Measurements from ENCODE around the gene DCLK3. TPM values are rescaled to one million over a fixed set of nuclear protein-coding genes. Genes with fewer than 3 reads are reported as not detected.

DCLK3 gene
- polyA plus RNA-seq, 1 donor (not counting 4 experiments of a cell fraction or from before 2014, with no cell fraction given): not detected

DNA sequence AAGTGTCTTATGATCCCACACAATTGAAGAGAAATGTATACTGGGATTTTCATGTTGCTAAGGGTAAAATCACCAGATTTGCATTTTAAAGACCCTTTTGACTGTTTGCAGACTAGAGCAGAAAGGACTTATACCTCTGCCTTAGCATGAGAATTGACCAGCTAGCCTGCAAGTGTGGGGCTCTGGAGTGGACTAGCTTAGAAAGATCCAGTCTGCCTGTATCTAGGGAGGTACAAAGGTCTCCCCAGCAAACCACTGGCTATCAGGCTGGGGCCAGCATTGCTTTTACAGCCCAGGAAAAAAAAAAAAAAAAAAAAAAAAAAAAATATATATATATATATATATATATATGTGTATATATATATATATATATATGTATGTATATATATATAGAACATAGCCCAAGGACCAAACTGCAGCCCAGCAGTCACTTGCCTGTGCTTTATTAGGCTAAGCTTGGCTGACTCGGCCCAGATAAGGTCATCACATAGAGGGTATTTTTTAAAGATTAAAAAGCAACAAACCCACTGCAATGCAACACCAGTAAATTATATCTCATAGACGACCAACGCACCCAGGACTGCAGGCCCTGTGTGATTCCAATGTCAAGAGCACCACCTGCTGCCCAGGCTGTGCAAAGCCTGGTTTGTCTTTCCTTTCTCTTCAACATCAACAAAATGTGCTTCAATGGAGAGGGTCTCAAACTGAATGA, 63.7 kb downstream of the DCLK3 start:
- no peaks in the 10 kb centered on the region for H3K9me1 ChIP-seq (ENCODE audit: control insufficient read depth, extremely low read depth, insufficient read depth, low read length)
- no peaks in the 10 kb centered on the region for H4K20me1 ChIP-seq (ENCODE audit: control insufficient read depth, extremely low read depth, insufficient read depth, low read length)
- no peaks in the 10 kb centered on the region for H3K9me3 ChIP-seq (ENCODE audit: control insufficient read depth, low read depth, low read length)
- no peak overlapping the region for H3K27ac ChIP-seq (ENCODE audit: control insufficient read depth, insufficient read depth, low read length)
- H3K9ac ChIP-seq (ENCODE audit: control insufficient read depth, extremely low read depth, insufficient read depth, low read length): no peak overlapping the region
- H3K79me2 ChIP-seq (ENCODE audit: control insufficient read depth, insufficient read depth, low read length): no peaks in the 10 kb centered on the region
- no peak overlapping the region for H2AFZ ChIP-seq (ENCODE audit: control insufficient read depth, low read length)
- dilution Hi-C loops (cut with MboI; ENCODE audit: extremely low pct_ligation_motif_present, low sequenced_read_pairs): no loop called here
- FAIRE-seq (peak; percentile 29), DNase-seq (ENCODE audit: low read depth, low spot score) (no peak)
- TF ChIP-seq, protein P1, sequence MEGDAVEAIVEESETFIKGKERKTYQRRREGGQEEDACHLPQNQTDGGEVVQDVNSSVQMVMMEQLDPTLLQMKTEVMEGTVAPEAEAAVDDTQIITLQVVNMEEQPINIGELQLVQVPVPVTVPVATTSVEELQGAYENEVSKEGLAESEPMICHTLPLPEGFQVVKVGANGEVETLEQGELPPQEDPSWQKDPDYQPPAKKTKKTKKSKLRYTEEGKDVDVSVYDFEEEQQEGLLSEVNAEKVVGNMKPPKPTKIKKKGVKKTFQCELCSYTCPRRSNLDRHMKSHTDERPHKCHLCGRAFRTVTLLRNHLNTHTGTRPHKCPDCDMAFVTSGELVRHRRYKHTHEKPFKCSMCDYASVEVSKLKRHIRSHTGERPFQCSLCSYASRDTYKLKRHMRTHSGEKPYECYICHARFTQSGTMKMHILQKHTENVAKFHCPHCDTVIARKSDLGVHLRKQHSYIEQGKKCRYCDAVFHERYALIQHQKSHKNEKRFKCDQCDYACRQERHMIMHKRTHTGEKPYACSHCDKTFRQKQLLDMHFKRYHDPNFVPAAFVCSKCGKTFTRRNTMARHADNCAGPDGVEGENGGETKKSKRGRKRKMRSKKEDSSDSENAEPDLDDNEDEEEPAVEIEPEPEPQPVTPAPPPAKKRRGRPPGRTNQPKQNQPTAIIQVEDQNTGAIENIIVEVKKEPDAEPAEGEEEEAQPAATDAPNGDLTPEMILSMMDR (optimal IDR thresholded peaks at IDR 0.05 in 1 of 3, IDR thresholded peaks at IDR 0.05 in 1 of 3, conservative IDR thresholded peaks at IDR 0.05 in 1 of 3; ENCODE audit: extremely low read depth in 1 of 3, insufficient read depth in 2 of 3, low read length in 3 of 3): peak; percentile 87 to 97 (median 93)
- TF ChIP-seq EZH2 (IDR thresholded peaks at IDR 0.05; ENCODE audit: low read length): no peak
- no peaks in the 10 kb centered on the region for H3K27me3 ChIP-seq (ENCODE audit: control insufficient read depth, extremely low read depth, insufficient read depth, low read length)
- peaks cover 15% of the 10 kb centered on the region for H3K4me1 ChIP-seq (ENCODE audit: control insufficient read depth, extremely low read depth, insufficient read depth, low read length)
- no peak overlapping the region for H3K4me3 ChIP-seq (ENCODE audit: control insufficient read depth in 2 of 3, extremely low read depth in 1 of 3, insufficient read depth in 2 of 3, low read depth in 1 of 3, low read length in 3 of 3)
- no peaks in the 10 kb centered on the region for H3K36me3 ChIP-seq (ENCODE audit: control insufficient read depth in 2 of 2, extremely low read depth in 1 of 2, insufficient read depth in 2 of 2, low read length in 2 of 2)
- no peak overlapping the region for H3K4me2 ChIP-seq (ENCODE audit: control insufficient read depth, extremely low read depth, insufficient read depth, low read depth, low read length)

DNA sequence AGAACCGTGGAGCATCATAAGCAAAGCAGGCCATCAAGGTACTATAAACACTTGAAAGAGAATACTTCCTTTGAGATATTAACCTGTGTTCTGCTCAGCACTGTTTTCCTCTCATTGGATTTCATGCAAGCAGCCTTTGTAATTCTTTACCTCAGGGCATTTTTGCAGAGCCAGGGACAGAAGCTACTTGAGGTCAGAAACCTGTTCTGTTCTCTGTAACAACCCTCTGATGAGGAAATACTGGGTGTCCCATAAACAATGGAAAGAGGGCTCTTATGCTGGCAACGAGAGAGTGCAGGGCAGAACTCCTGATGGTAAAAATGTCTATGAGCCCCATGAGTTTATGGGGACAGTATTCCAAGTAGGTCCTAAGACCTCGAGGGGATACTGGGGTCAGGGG, 66.0 kb downstream of the DCLK3 start:
- TF ChIP-seq, protein P1 (optimal IDR thresholded peaks at IDR 0.05 in 1 of 3, IDR thresholded peaks at IDR 0.05 in 1 of 3, conservative IDR thresholded peaks at IDR 0.05 in 1 of 3; ENCODE audit: extremely low read depth in 1 of 3, insufficient read depth in 2 of 3, low read length in 3 of 3): no peak
- no peak for TF ChIP-seq EZH2 (IDR thresholded peaks at IDR 0.05; ENCODE audit: low read length)
- FAIRE-seq: no peak
- no peak for DNase-seq (ENCODE audit: low read depth, low spot score)

More for the DNA sequence above, 66.0 kb downstream of the DCLK3 start:
- no peaks in the 10 kb centered on the region for H3K36me3 ChIP-seq (ENCODE audit: control insufficient read depth in 2 of 2, extremely low read depth in 1 of 2, insufficient read depth in 2 of 2, low read length in 2 of 2)
- no peaks in the 10 kb centered on the region for H3K79me2 ChIP-seq (ENCODE audit: control insufficient read depth, insufficient read depth, low read length)
- no peaks in the 10 kb centered on the region for H3K9me1 ChIP-seq (ENCODE audit: control insufficient read depth, extremely low read depth, insufficient read depth, low read length)
- dilution Hi-C loops (cut with MboI; ENCODE audit: extremely low pct_ligation_motif_present, low sequenced_read_pairs): loop anchor here (25.0 kb wide), 2 partner anchors 111 to 736 kb away; no protein-coding TSS in a partner anchor
- no peaks in the 10 kb centered on the region for H3K27me3 ChIP-seq (ENCODE audit: control insufficient read depth, extremely low read depth, insufficient read depth, low read length)
- no peak overlapping the region for H3K27ac ChIP-seq (ENCODE audit: control insufficient read depth, insufficient read depth, low read length)
- no peak overlapping the region for H2AFZ ChIP-seq (ENCODE audit: control insufficient read depth, low read length)
- H3K9me3 ChIP-seq (ENCODE audit: control insufficient read depth, low read depth, low read length): no peaks in the 10 kb centered on the region
- H4K20me1 ChIP-seq (ENCODE audit: control insufficient read depth, extremely low read depth, insufficient read depth, low read length): no peaks in the 10 kb centered on the region
- H3K4me1 ChIP-seq (ENCODE audit: control insufficient read depth, extremely low read depth, insufficient read depth, low read length): peaks cover 23% of the 10 kb centered on the region
- H3K4me3 ChIP-seq (ENCODE audit: control insufficient read depth in 2 of 3, extremely low read depth in 1 of 3, insufficient read depth in 2 of 3, low read depth in 1 of 3, low read length in 3 of 3): no peak overlapping the region
- no peak overlapping the region for H3K9ac ChIP-seq (ENCODE audit: control insufficient read depth, extremely low read depth, insufficient read depth, low read length)
- no peak overlapping the region for H3K4me2 ChIP-seq (ENCODE audit: control insufficient read depth, extremely low read depth, insufficient read depth, low read depth, low read length)

Measured in keratinocyte (primary cell).